GM12891 (cell line): Measurements from ENCODE around the gene CTDP1.
"Not testable (repeated sequence)": the region's sequence is repeated elsewhere in the genome, so short reads cannot be mapped to it uniquely, and the experiment has no call there.

Experiments
- POLR2A ChIP-seq: IDR thresholded peaks from 2 replicates; pipeline ENCODE4 v1.6.1; 2011; ENCODE audit warnings: low read depth, low read length, control low read depth
- POLR2AphosphoS5 ChIP-seq: IDR thresholded peaks from 2 replicates; pipeline ENCODE4 v1.6.1; 2011; ENCODE audit warnings: low read depth, low read length, control low read depth
- SPI1 ChIP-seq: IDR thresholded peaks from 2 replicates; pipeline ENCODE4 v1.6.1; 2011; ENCODE audit warnings: low read depth, low read length, control low read depth
- TAF1 ChIP-seq: IDR thresholded peaks from 2 replicates; pipeline ENCODE4 v1.6.1; 2011; ENCODE audit warnings: low read depth, low read length, control low read depth

- not testable (repeated sequence) for TF ChIP-seq POLR2A, TAF1, SPI1, POLR2AphosphoS5
These were observed 14.7 kb downstream of the CTDP1 start for GRCh38 chr18:79694206-79694894.
